ENCODE results near the gene ASB1. TPM values are rescaled to one million over a fixed set of nuclear protein-coding genes. Genes with fewer than 3 reads are reported as not detected.
A peak's percentile ranks its signal among the peaks of the same experiment; 100 is the strongest.
"Not testable (repeated sequence)": the region's sequence is repeated elsewhere in the genome, so short reads cannot be mapped to it uniquely, and the experiment has no call there.

Gene ASB1
- total RNA-seq, 2 experiments from 2014 or later: 14.3 to 19.6 TPM

DNA sequence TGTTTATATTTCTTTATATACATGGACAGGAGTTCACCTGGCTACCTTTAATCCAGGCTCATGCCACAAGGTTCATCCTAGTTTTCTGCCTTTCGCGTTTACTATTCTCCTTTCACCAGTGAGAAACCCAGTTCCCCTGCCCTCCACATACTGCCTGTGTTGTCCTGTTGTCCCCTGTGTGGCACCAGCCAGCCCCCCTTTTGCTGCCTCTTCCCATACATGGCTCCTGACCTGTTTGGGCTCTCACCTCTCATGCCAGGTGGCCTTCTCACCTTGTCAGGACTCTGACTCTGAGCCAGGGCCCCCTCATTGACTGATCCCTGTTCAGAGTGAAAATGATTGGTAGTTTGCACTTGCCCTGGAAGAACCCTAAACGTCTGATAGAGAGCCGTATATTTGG, 13.6 kb downstream of the ASB1 start:
- peaks cover 93% of the 10 kb centered on the region for H3K36me3 Mint-ChIP-seq (ENCODE audit: low read depth)
- ChIA-PET POLR2A (no interaction called here), CTCF (no interaction called here)
- H3K4me3 Mint-ChIP-seq: peak overlapping the region; percentile 9
- H3K36me3 ChIP-seq (ENCODE audit: insufficient read depth, low read length): peaks cover 62% of the 10 kb centered on the region
- ATAC-seq (ENCODE audit: poor library complexity) (no peak), DNase-seq (no peak)
- no peak overlapping the region for H3K27ac ChIP-seq (ENCODE audit: low read depth in 1 of 2, low read length in 2 of 2)
- no peaks in the 10 kb centered on the region for H3K9me3 Mint-ChIP-seq
- intact Hi-C loops (cut with DNase I, micrococcal nuclease): no loop called here
- peak overlapping the region; percentile 82 for H3K27ac Mint-ChIP-seq
- H3K4me1 ChIP-seq (ENCODE audit: insufficient read depth, low read length): peaks cover 20% of the 10 kb centered on the region
- H3K4me3 ChIP-seq (ENCODE audit: low read length): no peak overlapping the region
- no peaks in the 10 kb centered on the region for H3K9me3 ChIP-seq (ENCODE audit: control insufficient read depth in 1 of 2, insufficient read depth in 1 of 2, low read length in 2 of 2)
- TF ChIP-seq, protein P1, sequence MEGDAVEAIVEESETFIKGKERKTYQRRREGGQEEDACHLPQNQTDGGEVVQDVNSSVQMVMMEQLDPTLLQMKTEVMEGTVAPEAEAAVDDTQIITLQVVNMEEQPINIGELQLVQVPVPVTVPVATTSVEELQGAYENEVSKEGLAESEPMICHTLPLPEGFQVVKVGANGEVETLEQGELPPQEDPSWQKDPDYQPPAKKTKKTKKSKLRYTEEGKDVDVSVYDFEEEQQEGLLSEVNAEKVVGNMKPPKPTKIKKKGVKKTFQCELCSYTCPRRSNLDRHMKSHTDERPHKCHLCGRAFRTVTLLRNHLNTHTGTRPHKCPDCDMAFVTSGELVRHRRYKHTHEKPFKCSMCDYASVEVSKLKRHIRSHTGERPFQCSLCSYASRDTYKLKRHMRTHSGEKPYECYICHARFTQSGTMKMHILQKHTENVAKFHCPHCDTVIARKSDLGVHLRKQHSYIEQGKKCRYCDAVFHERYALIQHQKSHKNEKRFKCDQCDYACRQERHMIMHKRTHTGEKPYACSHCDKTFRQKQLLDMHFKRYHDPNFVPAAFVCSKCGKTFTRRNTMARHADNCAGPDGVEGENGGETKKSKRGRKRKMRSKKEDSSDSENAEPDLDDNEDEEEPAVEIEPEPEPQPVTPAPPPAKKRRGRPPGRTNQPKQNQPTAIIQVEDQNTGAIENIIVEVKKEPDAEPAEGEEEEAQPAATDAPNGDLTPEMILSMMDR (IDR thresholded peaks at IDR 0.05): no peak
- H3K27me3 Mint-ChIP-seq: no peaks in the 10 kb centered on the region
- peaks cover 57% of the 10 kb centered on the region for H3K4me1 Mint-ChIP-seq (ENCODE audit: low read depth)
- H3K27me3 ChIP-seq (ENCODE audit: control insufficient read depth in 1 of 2, insufficient read depth in 2 of 2, low read length in 2 of 2): no peaks in the 10 kb centered on the region

DNA sequence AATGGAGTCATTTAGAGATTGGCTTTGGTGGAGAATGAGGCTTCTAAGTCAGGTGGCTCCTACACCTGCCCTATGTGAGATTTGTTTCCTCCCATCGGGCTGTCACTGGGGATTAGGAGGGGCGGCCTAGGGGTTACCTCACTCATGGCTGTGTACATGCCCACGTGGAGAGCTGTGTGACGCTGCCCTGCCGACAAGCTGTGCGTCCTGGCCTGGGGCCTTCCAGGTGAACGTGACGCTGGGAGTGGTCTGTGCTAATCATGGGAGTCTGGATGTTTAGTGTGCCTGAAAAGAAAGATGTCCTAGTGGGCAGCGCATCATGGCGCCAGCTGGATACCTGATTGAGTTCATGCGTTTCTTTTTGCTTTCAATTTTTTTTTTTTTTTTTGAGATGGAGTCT, 14.0 kb downstream of the ASB1 start:
- H3K27ac Mint-ChIP-seq: peak overlapping the region; percentile 82

DNA sequence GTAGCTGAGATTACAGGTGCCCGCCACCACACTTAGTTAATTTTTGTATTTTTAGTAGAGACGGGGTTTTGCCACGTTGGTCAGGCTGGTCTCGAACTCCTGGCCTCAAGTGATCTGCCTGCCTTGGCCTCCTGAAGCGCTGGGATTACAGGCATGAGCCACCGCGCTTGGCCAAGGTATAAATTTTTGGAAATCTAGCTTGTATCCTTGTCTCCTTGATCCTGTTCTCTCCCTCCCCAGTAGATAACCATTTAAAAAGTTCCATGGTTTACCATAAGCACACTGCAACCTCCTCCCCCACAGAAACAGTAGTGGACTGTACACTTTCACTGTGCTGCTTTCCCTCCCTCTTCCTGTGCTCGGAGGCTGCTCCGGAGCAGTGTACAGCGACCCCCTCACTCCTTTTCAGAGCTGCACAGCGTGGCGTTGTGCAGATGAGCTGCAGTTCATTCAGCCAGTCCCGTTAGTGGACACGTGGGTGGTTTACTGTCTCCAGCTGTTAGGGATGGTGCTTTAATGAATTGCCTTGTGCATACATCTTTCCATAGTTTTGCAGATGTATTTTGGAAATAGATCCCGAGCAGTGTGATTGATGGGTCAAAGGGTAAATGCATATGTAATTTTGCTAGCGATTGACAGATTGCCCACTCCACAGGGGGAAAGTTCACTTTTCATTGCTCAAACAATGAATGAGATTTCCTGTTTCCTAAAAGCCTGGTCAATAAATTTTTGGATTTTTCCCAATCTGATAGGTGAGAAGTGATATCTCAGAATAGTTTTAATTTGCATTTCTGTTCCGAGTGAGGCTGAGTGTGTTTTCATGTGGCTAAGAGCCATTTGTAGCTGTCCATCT, 14.8 kb downstream of the ASB1 start:
- ChIA-PET POLR2A (no interaction called here), CTCF (no interaction called here)
- intact Hi-C loops (cut with DNase I, micrococcal nuclease): no loop called here
- no peaks in the 10 kb centered on the region for H3K9me3 Mint-ChIP-seq
- no peaks in the 10 kb centered on the region for H3K9me3 ChIP-seq (ENCODE audit: control insufficient read depth in 1 of 2, insufficient read depth in 1 of 2, low read length in 2 of 2)
- H3K36me3 ChIP-seq (ENCODE audit: insufficient read depth, low read length): peaks cover 62% of the 10 kb centered on the region
- DNase-seq (no peak), ATAC-seq (ENCODE audit: poor library complexity) (no peak)
- H3K4me3 Mint-ChIP-seq: no peak overlapping the region
- peaks cover 50% of the 10 kb centered on the region for H3K4me1 Mint-ChIP-seq (ENCODE audit: low read depth)
- peaks cover 20% of the 10 kb centered on the region for H3K4me1 ChIP-seq (ENCODE audit: insufficient read depth, low read length)
- TF ChIP-seq, protein P1 (IDR thresholded peaks at IDR 0.05): no peak
- H3K27ac ChIP-seq (ENCODE audit: low read depth in 1 of 2, low read length in 2 of 2): no peak overlapping the region
- H3K27me3 ChIP-seq (ENCODE audit: control insufficient read depth in 1 of 2, insufficient read depth in 2 of 2, low read length in 2 of 2): no peaks in the 10 kb centered on the region
- H3K36me3 Mint-ChIP-seq (ENCODE audit: low read depth): peaks cover 93% of the 10 kb centered on the region
- no peak overlapping the region for H3K4me3 ChIP-seq (ENCODE audit: low read length)
- peak overlapping the region; percentile 82 for H3K27ac Mint-ChIP-seq
- H3K27me3 Mint-ChIP-seq: no peaks in the 10 kb centered on the region

More for the DNA sequence above, 14.0 kb downstream of the ASB1 start:
- Mint-ChIP-seq H3K4me3 (peak overlapping the region; percentile 9), H3K4me1 (ENCODE audit: low read depth) (peaks cover 57% of the 10 kb centered on the region), H3K36me3 (ENCODE audit: low read depth) (peaks cover 93% of the 10 kb centered on the region), H3K9me3 (no peaks in the 10 kb centered on the region), H3K27me3 (no peaks in the 10 kb centered on the region)
- ChIA-PET POLR2A (no interaction called here), CTCF (no interaction called here)
- TF ChIP-seq, protein P1 (IDR thresholded peaks at IDR 0.05): no peak
- Histone ChIP-seq H3K27ac (ENCODE audit: low read depth in 1 of 2, low read length in 2 of 2) (no peak overlapping the region), H3K27me3 (ENCODE audit: control insufficient read depth in 1 of 2, insufficient read depth in 2 of 2, low read length in 2 of 2) (no peaks in the 10 kb centered on the region), H3K4me3 (ENCODE audit: low read length) (no peak overlapping the region), H3K4me1 (ENCODE audit: insufficient read depth, low read length) (peaks cover 20% of the 10 kb centered on the region), H3K9me3 (ENCODE audit: control insufficient read depth in 1 of 2, insufficient read depth in 1 of 2, low read length in 2 of 2) (no peaks in the 10 kb centered on the region), H3K36me3 (ENCODE audit: insufficient read depth, low read length) (peaks cover 62% of the 10 kb centered on the region)
- intact Hi-C loops (cut with DNase I, micrococcal nuclease): no loop called here
- DNase-seq: no peak
- no peak for ATAC-seq (ENCODE audit: poor library complexity)

DNA sequence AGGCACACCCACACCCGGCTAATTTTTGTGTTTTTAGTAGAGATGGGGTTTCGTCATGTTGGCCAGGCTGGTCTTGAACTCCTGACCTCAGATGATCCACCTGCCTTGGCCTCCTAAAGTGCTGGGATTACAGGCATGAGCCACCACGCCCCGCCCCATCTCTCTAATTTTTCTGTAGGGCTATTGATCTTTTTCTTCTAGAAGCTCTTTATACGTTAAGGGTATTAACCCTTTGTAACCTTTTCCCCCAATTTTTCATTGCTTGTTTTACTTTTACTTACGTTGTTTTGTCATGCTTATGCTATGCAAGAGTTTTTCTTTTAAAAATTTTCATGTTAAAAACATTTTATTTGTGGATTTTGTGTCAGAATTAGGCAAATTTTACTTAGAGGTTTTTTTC, 15.5 kb downstream of the ASB1 start:
- Mint-ChIP-seq H3K4me1 (ENCODE audit: low read depth) (peaks cover 46% of the 10 kb centered on the region), H3K27ac (peak overlapping the region; percentile 31), H3K36me3 (ENCODE audit: low read depth) (peaks cover 93% of the 10 kb centered on the region)
- H3K27me3 Mint-ChIP-seq; H3K27ac ChIP-seq (ENCODE audit: low read depth in 1 of 2, low read length in 2 of 2); ATAC-seq (ENCODE audit: poor library complexity); H3K4me3 Mint-ChIP-seq; H3K4me3 ChIP-seq (ENCODE audit: low read length); intact Hi-C loops (cut with DNase I, micrococcal nuclease); POLR2A ChIA-PET; H3K9me3 ChIP-seq (ENCODE audit: control insufficient read depth in 1 of 2, insufficient read depth in 1 of 2, low read length in 2 of 2); H3K9me3 Mint-ChIP-seq; H3K27me3 ChIP-seq (ENCODE audit: control insufficient read depth in 1 of 2, insufficient read depth in 2 of 2, low read length in 2 of 2); DNase-seq; CTCF ChIA-PET: not testable (repeated sequence)
- Histone ChIP-seq H3K4me1 (ENCODE audit: insufficient read depth, low read length) (peaks cover 20% of the 10 kb centered on the region), H3K36me3 (ENCODE audit: insufficient read depth, low read length) (peaks cover 66% of the 10 kb centered on the region)

Data from CD4-positive, alpha-beta T cell (primary cell).